ENCODE measurements around the gene ANTKMT.

Gene ANTKMT

DNA sequence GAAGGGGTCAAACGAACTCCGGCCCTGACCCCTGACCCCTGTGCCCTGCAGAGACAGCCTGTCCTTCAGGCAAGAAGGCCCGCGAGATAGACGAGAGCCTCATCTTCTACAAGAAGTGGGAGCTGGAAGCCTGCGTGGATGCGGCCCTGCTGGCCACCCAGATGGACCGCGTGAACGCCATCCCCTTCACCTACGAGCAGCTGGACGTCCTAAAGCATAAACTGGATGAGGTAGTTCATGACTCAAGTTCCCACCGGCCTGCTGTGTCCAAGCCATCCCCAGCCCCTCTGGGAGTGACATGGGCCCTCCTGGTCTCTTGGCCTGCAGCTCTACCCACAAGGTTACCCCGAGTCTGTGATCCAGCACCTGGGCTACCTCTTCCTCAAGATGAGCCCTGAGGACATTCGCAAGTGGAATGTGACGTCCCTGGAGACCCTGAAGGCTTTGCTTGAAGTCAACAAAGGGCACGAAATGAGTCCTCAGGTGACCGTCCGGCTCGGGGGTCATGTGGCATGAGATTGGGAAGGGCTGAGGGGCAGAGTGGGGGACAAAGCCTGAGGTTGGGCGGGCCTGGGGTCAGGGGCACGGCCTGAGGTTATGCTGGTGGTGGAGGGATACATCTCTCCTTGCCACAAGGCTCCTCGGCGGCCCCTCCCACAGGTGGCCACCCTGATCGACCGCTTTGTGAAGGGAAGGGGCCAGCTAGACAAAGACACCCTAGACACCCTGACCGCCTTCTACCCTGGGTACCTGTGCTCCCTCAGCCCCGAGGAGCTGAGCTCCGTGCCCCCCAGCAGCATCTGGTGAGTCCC lies 45.3 kb downstream of the ANTKMT start:
- DNase-seq = no peak

DNA sequence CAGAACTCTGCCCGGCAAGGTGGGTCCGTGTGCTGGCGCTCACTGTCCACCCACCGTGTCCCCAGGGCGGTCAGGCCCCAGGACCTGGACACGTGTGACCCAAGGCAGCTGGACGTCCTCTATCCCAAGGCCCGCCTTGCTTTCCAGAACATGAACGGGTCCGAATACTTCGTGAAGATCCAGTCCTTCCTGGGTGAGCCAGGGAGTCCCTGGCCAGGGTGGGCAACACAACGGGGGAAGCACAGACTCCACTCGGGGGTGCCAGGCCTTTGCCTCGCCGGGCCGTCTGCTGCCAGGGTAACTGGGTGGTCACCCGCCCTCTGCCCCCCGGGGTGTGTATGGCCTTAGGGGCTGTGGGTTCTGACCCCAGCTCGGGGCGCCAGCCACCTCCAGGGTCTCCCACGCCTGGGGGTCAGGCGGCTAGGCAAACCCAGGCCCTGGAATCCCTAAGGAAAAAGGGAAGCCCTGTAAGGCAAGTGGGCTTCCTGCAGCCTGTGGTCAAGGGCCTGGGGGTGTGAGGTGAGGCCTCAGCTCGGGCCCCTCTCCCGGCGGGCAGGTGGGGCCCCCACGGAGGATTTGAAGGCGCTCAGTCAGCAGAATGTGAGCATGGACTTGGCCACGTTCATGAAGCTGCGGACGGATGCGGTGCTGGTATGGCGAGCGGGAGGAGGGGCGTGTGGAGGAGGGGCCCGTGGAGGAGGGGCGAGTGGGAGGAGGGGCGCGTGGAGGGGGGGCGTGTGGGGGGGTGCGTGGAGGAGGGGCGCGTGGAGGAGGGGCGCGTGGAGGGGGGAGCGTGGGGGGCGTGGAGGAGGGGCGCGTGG lies 46.1 kb downstream of the ANTKMT start:
- no peak for DNase-seq

GRCh38 chr16:767743-768235 lies 46.8 kb downstream of the ANTKMT start:
- DNase-seq = no peak

DNA sequence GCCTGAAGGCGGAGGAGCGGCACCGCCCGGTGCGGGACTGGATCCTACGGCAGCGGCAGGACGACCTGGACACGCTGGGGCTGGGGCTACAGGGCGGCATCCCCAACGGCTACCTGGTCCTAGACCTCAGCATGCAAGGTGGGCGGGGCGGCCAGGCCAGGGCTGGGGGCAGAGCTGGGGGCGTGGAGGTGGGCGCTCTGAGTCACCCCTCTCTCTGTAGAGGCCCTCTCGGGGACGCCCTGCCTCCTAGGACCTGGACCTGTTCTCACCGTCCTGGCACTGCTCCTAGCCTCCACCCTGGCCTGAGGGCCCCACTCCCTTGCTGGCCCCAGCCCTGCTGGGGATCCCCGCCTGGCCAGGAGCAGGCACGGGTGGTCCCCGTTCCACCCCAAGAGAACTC lies 47.5 kb downstream of the ANTKMT start:
- no peak for DNase-seq

DNA sequence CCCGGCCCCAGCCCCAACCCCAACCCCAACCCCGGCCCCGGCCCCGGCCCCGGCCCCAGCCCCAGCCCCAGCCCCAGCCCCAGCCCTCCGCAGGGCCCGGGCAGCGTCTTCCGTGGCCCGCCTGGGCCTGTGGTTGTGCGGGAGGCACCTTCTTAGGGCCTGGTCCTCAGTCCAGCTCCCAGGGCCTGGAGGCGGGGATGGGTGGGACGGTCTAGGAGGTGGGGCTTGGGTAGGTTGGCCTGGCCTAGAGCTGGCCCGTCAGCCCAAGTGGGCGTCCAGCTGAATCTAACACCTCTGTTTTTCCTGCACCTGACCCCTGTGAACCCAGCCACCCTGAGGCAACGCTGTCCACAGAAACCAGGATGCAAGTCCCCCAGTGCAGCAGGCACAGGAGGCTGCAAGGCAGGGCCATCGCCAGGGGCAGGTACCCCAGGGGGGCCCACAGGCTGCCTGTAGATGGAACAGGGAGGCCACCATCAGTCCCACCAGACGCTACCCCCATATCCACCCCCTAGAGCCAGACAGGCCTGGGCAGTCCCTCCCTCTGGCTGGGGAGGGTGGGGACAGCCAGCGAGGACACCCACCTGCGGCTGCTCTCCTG lies 48.3 kb downstream of the ANTKMT start:
- DNase-seq = no peak

DNA sequence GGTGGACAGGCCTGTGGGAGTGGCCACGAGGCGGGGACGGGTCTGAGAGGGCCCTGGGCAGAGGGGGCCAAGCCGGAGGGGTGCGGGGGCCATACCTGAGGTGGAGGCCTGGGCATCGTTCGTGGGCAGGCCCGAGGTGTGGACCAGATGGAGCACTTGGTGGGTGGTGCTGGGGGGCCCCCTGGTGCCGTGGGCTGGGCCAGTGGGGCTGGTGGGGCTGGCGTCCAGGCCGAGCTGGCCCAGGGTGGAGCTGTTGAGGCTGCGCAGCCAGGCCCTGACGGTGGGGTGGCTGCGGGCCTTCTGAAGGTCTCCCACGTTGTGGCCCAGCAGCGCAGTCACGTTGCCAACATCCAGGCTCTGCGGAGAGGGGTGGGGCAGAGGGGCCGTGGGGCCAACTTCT lies 49.0 kb downstream of the ANTKMT start:
- DNase-seq = no peak

DNA sequence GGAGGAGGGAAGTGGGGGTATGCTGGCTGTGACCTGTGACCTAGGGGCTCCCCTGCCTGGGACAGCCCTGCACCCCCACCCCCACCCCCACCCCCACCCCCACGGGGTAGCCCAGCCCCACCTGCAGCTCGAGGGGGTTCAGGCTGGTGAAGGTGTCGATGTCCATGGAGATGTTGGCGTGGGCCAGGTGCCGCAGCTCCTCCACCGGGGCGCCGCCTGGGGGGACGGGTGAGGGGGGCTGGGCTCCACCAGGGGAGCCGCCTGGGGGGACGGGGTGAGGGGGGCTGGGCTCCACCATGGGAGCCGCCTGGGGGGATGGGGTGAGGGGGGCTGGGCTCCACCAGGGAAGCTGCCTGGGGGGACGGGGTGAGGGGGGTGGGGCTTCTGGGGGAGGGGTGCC lies 49.5 kb downstream of the ANTKMT start:
- DNase-seq = no peak

Data from DMS153 (cell line).